ENCODE results near the gene PDILT.

- TF ChIP-seq, protein P1, sequence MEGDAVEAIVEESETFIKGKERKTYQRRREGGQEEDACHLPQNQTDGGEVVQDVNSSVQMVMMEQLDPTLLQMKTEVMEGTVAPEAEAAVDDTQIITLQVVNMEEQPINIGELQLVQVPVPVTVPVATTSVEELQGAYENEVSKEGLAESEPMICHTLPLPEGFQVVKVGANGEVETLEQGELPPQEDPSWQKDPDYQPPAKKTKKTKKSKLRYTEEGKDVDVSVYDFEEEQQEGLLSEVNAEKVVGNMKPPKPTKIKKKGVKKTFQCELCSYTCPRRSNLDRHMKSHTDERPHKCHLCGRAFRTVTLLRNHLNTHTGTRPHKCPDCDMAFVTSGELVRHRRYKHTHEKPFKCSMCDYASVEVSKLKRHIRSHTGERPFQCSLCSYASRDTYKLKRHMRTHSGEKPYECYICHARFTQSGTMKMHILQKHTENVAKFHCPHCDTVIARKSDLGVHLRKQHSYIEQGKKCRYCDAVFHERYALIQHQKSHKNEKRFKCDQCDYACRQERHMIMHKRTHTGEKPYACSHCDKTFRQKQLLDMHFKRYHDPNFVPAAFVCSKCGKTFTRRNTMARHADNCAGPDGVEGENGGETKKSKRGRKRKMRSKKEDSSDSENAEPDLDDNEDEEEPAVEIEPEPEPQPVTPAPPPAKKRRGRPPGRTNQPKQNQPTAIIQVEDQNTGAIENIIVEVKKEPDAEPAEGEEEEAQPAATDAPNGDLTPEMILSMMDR (IDR thresholded peaks at IDR 0.05), result no peak
- TF ChIP-seq POLR2A (IDR thresholded peaks at IDR 0.05), result no peak
These were observed 86.5 kb downstream of the PDILT start for GRCh38 chr16:20318006-20318405.

All from Peyer's patch (tissue), 4 donors.